Measurements from ENCODE around the gene EZR. TPM values are rescaled to one million over a fixed set of nuclear protein-coding genes. Genes with fewer than 3 reads are reported as not detected.
A peak's percentile ranks its signal among the peaks of the same experiment; 100 is the strongest.

EZR gene
- total RNA-seq = 69.8 and 89.4 TPM in 2 replicates

- H4K20me1 ChIP-seq (ENCODE audit: insufficient read depth, low read length) = no peaks in the 10 kb centered on the region
- H3K79me2 ChIP-seq (ENCODE audit: insufficient read depth, low read length) = peaks cover 34% of the 10 kb centered on the region
- H3K9me3 ChIP-seq (ENCODE audit: low read depth, low read length) = no peaks in the 10 kb centered on the region
- H3K4me1 ChIP-seq (ENCODE audit: insufficient read depth, low read length) = peaks cover 37% of the 10 kb centered on the region
- peak within 1 kb of the TSS; percentile 76 for H3K4me3 ChIP-seq (ENCODE audit: insufficient read depth, low read length)
- H2AFZ ChIP-seq (ENCODE audit: low read length) = peak within 1 kb of the TSS; percentile 76
- TF ChIP-seq CTCF (IDR thresholded peaks at IDR 0.05; ENCODE audit: extremely low read depth, low read depth, low read length) = no peak
- DNase-seq (ENCODE audit: insufficient read length, low spot score, missing footprints) = peak; percentile 95
- no peaks in the 10 kb centered on the region for H3K27me3 ChIP-seq (ENCODE audit: insufficient read depth, low read length)
- no peak within 1 kb of the TSS for H3K27ac ChIP-seq (ENCODE audit: low read depth, low read length)
- H3K4me2 ChIP-seq (ENCODE audit: insufficient read depth, low read length) = peak within 1 kb of the TSS; percentile 88
- H3K36me3 ChIP-seq (ENCODE audit: insufficient read depth, low read length) = no peaks in the 10 kb centered on the region
Observed at GRCh38 chr6:158819213-158819976, at the start of gene EZR. EZR (minus strand) TSS chr6:158819368; CDS start chr6:158818093, 1,275 bp downstream.

DNA sequence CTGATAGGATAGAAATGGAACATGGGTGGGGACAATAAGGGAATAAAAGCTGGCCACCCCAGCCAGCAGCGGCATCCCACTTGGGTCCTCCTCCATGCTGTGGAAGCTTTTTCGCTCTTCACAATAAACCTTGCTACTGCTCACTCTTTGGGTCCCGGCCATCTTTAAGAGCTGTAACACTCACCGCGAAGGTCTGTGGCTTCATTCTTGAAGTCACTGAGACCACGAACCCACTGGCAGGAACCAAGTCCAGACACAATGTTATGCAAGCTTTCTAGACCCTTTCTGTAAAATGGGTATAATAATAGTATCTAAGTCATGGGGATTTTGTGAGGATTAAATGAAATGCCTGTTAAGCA, 48.9 kb upstream of the EZR start:
- Histone ChIP-seq H3K27ac (ENCODE audit: low read depth, low read length) (no peak overlapping the region), H3K4me3 (ENCODE audit: insufficient read depth, low read length) (no peak overlapping the region), H3K9me3 (ENCODE audit: low read depth, low read length) (no peaks in the 10 kb centered on the region), H3K36me3 (ENCODE audit: insufficient read depth, low read length) (no peaks in the 10 kb centered on the region), H2AFZ (ENCODE audit: low read length) (no peak overlapping the region), H3K4me1 (ENCODE audit: insufficient read depth, low read length) (peaks cover 21% of the 10 kb centered on the region), H3K79me2 (ENCODE audit: insufficient read depth, low read length) (no peaks in the 10 kb centered on the region), H4K20me1 (ENCODE audit: insufficient read depth, low read length) (no peaks in the 10 kb centered on the region), H3K27me3 (ENCODE audit: insufficient read depth, low read length) (no peaks in the 10 kb centered on the region), H3K4me2 (ENCODE audit: insufficient read depth, low read length) (no peak overlapping the region)
- DNase-seq (ENCODE audit: insufficient read length, low spot score, missing footprints) = no peak
- TF ChIP-seq CTCF (IDR thresholded peaks at IDR 0.05; ENCODE audit: extremely low read depth, low read depth, low read length) = no peak

DNA sequence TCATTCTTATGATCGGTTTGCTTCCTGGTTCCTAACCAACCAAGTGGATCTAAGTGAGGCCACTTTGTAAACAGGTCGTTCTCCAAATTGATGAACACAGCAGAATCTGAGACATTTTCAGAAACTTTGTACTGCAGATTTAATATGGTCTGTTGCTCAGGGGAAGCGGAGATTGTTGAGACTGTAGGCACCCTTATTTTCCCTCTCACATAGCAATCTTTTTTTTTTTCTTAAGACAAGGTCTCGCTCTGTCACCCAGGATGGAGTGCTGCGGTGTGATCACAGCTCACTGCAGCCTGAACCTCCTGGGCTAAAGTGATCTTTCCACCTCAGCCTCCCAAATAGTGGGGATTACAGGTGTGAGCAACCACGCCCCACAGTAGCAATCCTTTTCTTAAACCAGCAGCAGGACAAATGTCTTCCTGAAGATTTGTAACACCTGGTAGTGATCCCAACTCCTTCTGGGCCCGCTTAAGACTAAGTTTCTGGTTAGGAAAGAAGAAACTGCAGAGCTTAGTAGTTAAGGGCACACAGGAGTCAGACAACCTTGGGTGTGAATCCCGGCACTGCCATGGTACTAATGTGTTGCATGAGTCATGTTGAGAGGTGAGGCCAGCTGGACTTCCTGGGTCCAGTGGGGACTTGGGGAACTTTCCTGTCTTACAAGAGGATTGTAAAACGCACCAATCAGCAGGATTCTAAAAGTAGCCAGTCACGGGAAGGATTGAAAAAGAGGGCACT, 48.4 kb upstream of the EZR start:
- no peak overlapping the region for H2AFZ ChIP-seq (ENCODE audit: low read length)
- H3K79me2 ChIP-seq (ENCODE audit: insufficient read depth, low read length) = no peaks in the 10 kb centered on the region
- H3K36me3 ChIP-seq (ENCODE audit: insufficient read depth, low read length) = no peaks in the 10 kb centered on the region
- H4K20me1 ChIP-seq (ENCODE audit: insufficient read depth, low read length) = no peaks in the 10 kb centered on the region
- H3K27me3 ChIP-seq (ENCODE audit: insufficient read depth, low read length) = no peaks in the 10 kb centered on the region
- no peak overlapping the region for H3K4me3 ChIP-seq (ENCODE audit: insufficient read depth, low read length)
- no peaks in the 10 kb centered on the region for H3K9me3 ChIP-seq (ENCODE audit: low read depth, low read length)
- peaks cover 21% of the 10 kb centered on the region for H3K4me1 ChIP-seq (ENCODE audit: insufficient read depth, low read length)
- DNase-seq (ENCODE audit: insufficient read length, low spot score, missing footprints) = no peak
- TF ChIP-seq CTCF (IDR thresholded peaks at IDR 0.05; ENCODE audit: extremely low read depth, low read depth, low read length) = no peak
- H3K4me2 ChIP-seq (ENCODE audit: insufficient read depth, low read length) = no peak overlapping the region
- no peak overlapping the region for H3K27ac ChIP-seq (ENCODE audit: low read depth, low read length)

DNA sequence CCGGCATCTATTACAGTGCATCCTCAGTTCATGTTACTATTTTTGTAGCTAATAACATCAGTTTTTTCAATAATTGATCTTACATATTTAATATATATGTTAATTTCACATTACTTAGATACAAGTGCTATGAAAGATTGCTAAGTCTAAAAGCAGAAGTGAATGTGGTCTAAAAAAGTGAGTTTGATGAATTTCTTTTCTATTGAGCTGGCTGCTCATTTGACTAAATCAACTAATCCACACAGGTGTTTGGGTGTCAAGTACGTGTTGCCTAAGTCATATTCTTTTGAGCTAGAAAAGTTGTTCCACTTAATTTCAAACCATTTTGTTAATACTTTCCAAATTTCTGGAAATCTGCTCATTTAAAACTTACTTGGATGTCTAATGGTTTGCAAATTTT, 46.6 kb upstream of the EZR start:
- Histone ChIP-seq H3K36me3 (ENCODE audit: insufficient read depth, low read length) (no peaks in the 10 kb centered on the region), H4K20me1 (ENCODE audit: insufficient read depth, low read length) (no peaks in the 10 kb centered on the region), H3K27me3 (ENCODE audit: insufficient read depth, low read length) (no peaks in the 10 kb centered on the region), H3K4me3 (ENCODE audit: insufficient read depth, low read length) (no peak overlapping the region), H2AFZ (ENCODE audit: low read length) (no peak overlapping the region), H3K9me3 (ENCODE audit: low read depth, low read length) (no peaks in the 10 kb centered on the region), H3K4me1 (ENCODE audit: insufficient read depth, low read length) (peaks cover 21% of the 10 kb centered on the region), H3K4me2 (ENCODE audit: insufficient read depth, low read length) (no peak overlapping the region), H3K79me2 (ENCODE audit: insufficient read depth, low read length) (no peaks in the 10 kb centered on the region), H3K27ac (ENCODE audit: low read depth, low read length) (no peak overlapping the region)
- TF ChIP-seq CTCF (IDR thresholded peaks at IDR 0.05; ENCODE audit: extremely low read depth, low read depth, low read length) = no peak
- DNase-seq (ENCODE audit: insufficient read length, low spot score, missing footprints) = no peak
